Subcutaneous adipose tissue (tissue), 4 donors: ENCODE results near the gene VPREB3. TPM values are rescaled to one million over a fixed set of nuclear protein-coding genes. Genes with fewer than 3 reads are reported as not detected.

ENCODE experiments used
- total RNA-seq, 4 donors: library from RNA; depleted of rRNA; stranded (reverse); fragments of >200 nt; gene quantifications; one replicate each; pipeline ENCODE4 v1.1.0, GENCODE V29; 2016
- TF ChIP-seq, protein P1 (sequence below): fragments of 450-650 bp; IDR thresholded peaks from one replicate; pipeline ENCODE4 v1.5.1; 2016; ENCODE audit warnings: low read depth, mild to moderate bottlenecking, control low read depth, antibody characterized with exemption, moderate library complexity

Gene VPREB3, protein sequence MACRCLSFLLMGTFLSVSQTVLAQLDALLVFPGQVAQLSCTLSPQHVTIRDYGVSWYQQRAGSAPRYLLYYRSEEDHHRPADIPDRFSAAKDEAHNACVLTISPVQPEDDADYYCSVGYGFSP
- total RNA-seq = 1 to 10 TPM in 1 of 4 donors, not detected in 3; 6.8 TPM

DNA sequence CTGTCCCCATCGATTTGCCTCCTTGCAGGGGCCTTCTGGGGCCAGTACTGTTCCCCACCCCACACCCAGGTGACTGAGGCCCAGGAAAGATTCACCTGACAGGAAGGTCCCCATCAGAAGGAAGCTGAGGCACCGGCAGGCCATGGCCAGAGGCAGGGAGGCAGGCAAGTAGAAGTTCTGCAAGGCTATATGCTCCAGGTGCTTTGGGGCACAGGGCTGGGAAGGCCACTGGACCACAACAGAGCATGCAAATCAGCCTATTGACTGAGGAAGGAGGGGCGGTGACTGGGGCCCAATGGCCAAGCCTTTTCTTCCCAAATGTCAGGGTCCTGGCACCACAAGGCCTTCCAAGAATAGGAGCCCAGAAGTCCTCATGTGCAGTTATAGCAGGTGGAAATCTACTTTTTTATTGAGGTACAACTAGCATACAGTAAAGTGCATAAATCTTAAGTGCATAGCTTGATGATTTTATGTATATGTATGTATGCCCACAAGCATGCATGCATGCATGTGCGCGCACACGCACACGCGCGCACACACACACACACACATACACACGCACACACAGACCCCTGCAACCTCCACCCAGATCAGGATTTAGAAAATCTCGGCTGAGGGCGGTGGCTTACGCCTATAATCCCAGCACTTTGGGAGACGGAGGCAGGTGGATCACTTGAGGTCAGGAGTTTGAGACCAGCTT is at the start of gene VPREB3:
Gene VPREB3, minus strand, starts transcription at position 206 of the 700 bp plus-strand sequence. Its CDS starts 62 bp downstream, at position 144.
- TF ChIP-seq, protein P1, sequence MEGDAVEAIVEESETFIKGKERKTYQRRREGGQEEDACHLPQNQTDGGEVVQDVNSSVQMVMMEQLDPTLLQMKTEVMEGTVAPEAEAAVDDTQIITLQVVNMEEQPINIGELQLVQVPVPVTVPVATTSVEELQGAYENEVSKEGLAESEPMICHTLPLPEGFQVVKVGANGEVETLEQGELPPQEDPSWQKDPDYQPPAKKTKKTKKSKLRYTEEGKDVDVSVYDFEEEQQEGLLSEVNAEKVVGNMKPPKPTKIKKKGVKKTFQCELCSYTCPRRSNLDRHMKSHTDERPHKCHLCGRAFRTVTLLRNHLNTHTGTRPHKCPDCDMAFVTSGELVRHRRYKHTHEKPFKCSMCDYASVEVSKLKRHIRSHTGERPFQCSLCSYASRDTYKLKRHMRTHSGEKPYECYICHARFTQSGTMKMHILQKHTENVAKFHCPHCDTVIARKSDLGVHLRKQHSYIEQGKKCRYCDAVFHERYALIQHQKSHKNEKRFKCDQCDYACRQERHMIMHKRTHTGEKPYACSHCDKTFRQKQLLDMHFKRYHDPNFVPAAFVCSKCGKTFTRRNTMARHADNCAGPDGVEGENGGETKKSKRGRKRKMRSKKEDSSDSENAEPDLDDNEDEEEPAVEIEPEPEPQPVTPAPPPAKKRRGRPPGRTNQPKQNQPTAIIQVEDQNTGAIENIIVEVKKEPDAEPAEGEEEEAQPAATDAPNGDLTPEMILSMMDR = no peak

DNA sequence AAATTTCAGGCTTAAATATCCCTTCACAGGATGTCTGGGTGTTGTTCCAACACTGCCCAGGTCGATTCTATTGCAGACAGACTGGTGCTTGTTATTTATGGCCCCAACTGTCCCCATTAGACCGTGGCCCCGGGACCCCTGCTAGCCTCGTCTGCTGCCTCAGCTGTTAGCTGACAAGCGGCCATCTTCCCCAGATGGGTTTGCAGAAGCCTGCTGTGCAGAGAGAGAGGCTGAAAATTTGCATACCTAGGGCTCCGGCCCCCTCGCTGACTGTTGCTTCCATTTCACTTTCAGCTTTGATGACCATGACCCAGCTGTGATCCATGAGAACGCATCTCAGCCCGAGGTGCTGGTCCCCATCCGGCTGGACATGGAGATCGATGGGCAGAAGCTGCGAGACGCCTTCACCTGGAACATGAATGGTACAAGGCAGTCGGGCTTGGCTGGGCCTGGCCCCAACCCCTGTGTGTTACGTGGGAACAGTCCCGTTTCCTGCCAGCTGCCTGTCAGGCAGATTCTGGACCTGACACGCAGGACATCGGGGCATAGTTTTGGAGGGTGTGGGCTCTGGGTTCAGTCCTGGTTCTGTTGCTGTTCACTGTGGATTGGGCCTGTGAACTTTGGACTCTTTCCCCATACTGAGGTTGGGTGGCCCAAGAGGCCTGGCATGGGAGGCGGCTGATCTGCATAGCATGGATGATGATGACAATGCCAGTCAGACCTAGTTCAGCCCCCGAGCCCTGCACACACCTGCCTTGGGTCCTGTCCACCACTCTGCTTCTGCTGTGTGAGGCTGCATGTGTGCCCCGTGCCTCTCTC is 49.0 kb upstream of the VPREB3 start:
- TF ChIP-seq, protein P1 = no peak

DNA sequence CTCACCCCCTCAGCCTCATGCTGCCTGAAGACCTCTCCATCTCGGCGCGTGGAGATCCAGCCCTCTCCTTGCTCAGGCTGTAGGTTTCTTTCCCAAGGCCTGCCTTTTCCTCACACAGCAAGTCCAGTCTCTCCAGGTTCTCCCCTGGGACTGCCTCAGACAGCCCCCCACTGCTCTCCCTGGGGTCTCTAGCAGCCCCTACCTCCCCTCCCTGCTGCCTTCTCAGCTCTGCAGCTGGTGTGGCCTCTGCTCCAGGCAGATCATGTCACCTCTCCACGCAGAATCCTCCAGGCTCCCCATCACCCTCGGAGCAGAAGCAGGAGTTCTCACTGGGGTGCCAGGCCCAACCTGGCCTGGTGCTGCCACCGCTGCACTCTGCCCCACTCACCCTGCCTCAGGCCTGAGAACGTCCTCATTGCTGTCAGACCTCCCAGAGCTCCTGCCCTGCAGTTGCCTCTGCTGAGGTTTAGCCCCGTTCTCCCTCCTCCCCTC is 47.7 kb upstream of the VPREB3 start:
- TF ChIP-seq, protein P1 = no peak

DNA sequence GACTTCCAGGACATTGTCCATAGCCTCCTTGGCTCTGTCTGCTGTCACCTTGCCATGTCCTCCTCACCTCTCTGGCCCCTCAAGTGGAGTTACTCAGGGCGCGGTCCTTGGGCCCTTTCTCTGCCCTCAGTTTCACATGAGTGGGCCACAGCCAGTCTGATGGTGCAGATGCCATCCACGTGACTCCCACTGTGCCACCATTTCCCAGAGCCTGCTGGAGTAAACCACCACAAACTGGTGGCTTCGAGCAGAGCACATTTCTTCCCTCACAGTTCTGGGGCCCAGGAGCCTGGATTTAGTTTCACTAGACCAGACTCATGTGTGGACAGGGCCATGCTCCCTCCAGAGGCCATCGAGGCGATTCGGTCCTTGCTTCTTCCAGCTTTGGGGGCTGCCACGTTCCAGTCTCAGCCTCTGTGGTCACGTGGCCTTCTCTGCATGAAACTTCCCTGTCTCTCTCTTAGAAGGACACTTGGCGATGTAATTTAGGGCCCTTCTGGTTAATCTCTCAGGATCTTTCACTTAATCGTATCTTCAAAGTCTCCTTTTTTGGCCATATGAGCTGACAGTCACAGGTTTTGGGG is 47.1 kb upstream of the VPREB3 start:
- TF ChIP-seq, protein P1 = no peak

DNA sequence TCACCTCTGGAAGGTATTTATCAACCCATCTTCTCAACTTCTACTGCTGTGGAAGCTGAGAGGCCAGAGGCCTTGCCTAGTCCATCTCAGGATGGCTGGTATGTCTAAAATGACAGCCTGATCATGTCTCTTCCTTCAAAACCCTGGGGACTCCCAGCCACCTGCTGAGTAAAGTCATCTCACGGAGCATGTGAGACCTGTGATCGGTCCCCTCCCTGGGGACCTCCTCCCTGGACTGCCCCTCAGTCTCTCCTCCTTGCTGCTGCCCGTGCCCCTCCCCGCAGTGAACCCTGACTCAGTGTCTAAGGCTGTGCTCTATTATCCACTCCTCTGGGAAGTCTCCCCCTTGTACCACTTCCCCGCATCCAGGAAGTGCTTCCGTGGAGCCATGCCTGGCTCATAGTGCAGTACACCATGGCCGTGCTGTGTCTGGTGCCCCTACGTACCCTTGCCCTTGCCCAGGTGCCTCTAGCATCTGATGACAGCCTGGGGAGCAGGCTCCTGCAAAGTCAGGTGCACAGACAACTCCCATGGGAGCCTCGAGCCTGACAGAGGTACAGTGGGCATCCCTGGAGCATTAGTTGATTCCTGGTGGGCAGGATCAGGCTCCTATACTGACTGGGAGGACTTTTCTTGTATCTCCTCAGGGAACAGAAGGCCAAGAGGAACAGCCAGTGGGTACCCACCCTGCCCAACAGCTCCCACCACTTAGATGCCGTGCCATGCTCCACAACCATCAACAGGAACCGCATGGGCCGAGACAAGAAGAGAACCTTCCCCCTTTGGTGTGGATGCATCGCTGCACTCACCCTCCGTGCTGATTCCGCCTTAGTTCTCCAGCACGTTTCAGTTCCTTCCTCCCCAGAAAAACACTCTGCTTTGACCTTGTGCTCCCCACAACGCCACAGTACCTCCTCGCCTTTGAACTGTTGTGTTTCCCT is 46.3 kb upstream of the VPREB3 start:
- TF ChIP-seq, protein P1 = no peak

DNA sequence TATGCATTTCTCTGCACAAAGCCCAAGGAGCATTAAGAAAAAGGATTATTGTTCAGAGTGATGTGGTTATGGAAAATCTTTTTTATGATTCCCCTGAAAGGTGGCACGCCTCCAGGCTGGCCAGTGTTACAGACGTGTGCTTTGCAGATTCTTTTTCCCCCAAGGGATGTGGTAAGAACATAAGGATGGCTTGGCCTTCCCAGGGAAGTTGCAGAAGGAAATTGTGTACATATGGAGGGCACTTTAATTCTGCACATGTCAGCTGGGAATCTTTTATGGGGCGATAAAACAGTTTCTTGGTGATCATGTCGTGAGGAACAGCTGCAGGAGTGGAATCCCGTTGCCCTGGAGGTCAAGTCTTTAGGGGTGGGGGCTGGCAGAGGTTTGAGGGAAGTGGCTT is 42.2 kb upstream of the VPREB3 start:
- TF ChIP-seq, protein P1 = no peak
